HG02981 (cell line): ENCODE measurements around the gene ADGRF4.

ENCODE experiments used
- ATAC-seq: cut with Tn5 transposase; IDR thresholded peaks from one replicate; pipeline ENCODE4 v1.9.1; 2021; ENCODE audit warnings: mild to moderate bottlenecking, moderate library complexity; ENCODE audit not compliant: unreplicated experiment

ADGRF4 gene

GRCh38 chr6:47680724-47681123 is 17.7 kb upstream of the ADGRF4 start:
- no peak for ATAC-seq

GRCh38 chr6:47681201-47681990 is 17.0 kb upstream of the ADGRF4 start:
- no peak for ATAC-seq

- no peak for ATAC-seq
Measured at GRCh38 chr6:47686411-47686810, 12.0 kb upstream of the ADGRF4 start.

- ATAC-seq = no peak
Measured at GRCh38 chr6:47687432-47687831, 10.9 kb upstream of the ADGRF4 start.

GRCh38 chr6:47690214-47690613 is 8.2 kb upstream of the ADGRF4 start:
- ATAC-seq = no peak

- ATAC-seq = no peak
Measured at GRCh38 chr6:47690791-47691190, 7.6 kb upstream of the ADGRF4 start.

GRCh38 chr6:47697925-47698324 is 455 bp upstream of the ADGRF4 start:
- no peak for ATAC-seq

GRCh38 chr6:47700053-47700452 is 1.7 kb downstream of the ADGRF4 start:
- no peak for ATAC-seq

- no peak for ATAC-seq
Measured at GRCh38 chr6:47700596-47700995, 2.2 kb downstream of the ADGRF4 start.

GRCh38 chr6:47701363-47701762 is 3.0 kb downstream of the ADGRF4 start:
- peak; percentile 95 for ATAC-seq

- no peak for ATAC-seq
Measured at GRCh38 chr6:47709160-47709559, 10.8 kb downstream of the ADGRF4 start.

- ATAC-seq = no peak
Measured at GRCh38 chr6:47710295-47710694, 11.9 kb downstream of the ADGRF4 start.

- ATAC-seq = no peak
Measured at GRCh38 chr6:47713200-47713599, 14.8 kb downstream of the ADGRF4 start.

GRCh38 chr6:47714802-47715201 is 16.4 kb downstream of the ADGRF4 start:
- no peak for ATAC-seq

GRCh38 chr6:47715782-47716181 is 17.4 kb downstream of the ADGRF4 start:
- no peak for ATAC-seq

GRCh38 chr6:47716207-47716606 is 17.8 kb downstream of the ADGRF4 start:
- no peak for ATAC-seq

- no peak for ATAC-seq
Measured at GRCh38 chr6:47718571-47718970, 20.2 kb downstream of the ADGRF4 start.

- no peak for ATAC-seq
Measured at GRCh38 chr6:47721189-47721588, 22.8 kb downstream of the ADGRF4 start.

- peak; percentile 83 for ATAC-seq
Measured at GRCh38 chr6:47722194-47722593, 23.8 kb downstream of the ADGRF4 start.

GRCh38 chr6:47724300-47724699 is 25.9 kb downstream of the ADGRF4 start:
- ATAC-seq = no peak

GRCh38 chr6:47727391-47727790 is 29.0 kb downstream of the ADGRF4 start:
- no peak for ATAC-seq

- no peak for ATAC-seq
Measured at GRCh38 chr6:47729019-47729418, 30.6 kb downstream of the ADGRF4 start.

GRCh38 chr6:47729457-47729856 is 31.1 kb downstream of the ADGRF4 start:
- ATAC-seq = no peak
